ENCODE data around the gene LSAMP.

The LSAMP gene

GRCh38 chr3:116015931-116016330 is 429.4 kb downstream of the LSAMP start:
- TF ChIP-seq CTCF (IDR thresholded peaks at IDR 0.05; ENCODE audit: borderline replicate concordance, extremely low read depth, low read length, poor library complexity, severe bottlenecking), result no peak
- no peak for TF ChIP-seq EZH2 (IDR thresholded peaks at IDR 0.05; ENCODE audit: borderline replicate concordance, low read depth, low read length, severe bottlenecking)
- DNase-seq, result no peak
- Histone ChIP-seq H4K20me1 (ENCODE audit: insufficient read depth, low read length) (no peaks in the 10 kb centered on the region), H3K4me2 (ENCODE audit: insufficient read depth, low read length) (no peak overlapping the region), H3K4me1 (ENCODE audit: insufficient read depth, low read length) (no peaks in the 10 kb centered on the region), H3K27ac (ENCODE audit: low read length) (no peak overlapping the region), H3K36me3 (ENCODE audit: insufficient read depth, low read length) (no peaks in the 10 kb centered on the region), H3K79me2 (ENCODE audit: insufficient read depth, low read length) (no peaks in the 10 kb centered on the region), H2AFZ (ENCODE audit: low read depth, low read length) (no peak overlapping the region), H3K4me3 (ENCODE audit: low read depth in 1 of 2, low read length in 2 of 2) (no peak overlapping the region), H3K9me3 (ENCODE audit: insufficient read depth, low read length, severe bottlenecking) (no peaks in the 10 kb centered on the region), H3K9ac (ENCODE audit: low read depth, low read length) (no peak overlapping the region), H3K27me3 (ENCODE audit: insufficient read depth, low read length, poor library complexity) (no peaks in the 10 kb centered on the region)
- no peak for ATAC-seq (ENCODE audit: insufficient read depth, low read depth)

GRCh38 chr3:116007000-116007399 is 438.3 kb downstream of the LSAMP start:
- H3K9ac ChIP-seq (ENCODE audit: low read depth, low read length), result no peak overlapping the region
- no peaks in the 10 kb centered on the region for H4K20me1 ChIP-seq (ENCODE audit: insufficient read depth, low read length)
- ATAC-seq (ENCODE audit: insufficient read depth, low read depth) (no peak), DNase-seq (no peak)
- no peaks in the 10 kb centered on the region for H3K79me2 ChIP-seq (ENCODE audit: insufficient read depth, low read length)
- no peaks in the 10 kb centered on the region for H3K9me3 ChIP-seq (ENCODE audit: insufficient read depth, low read length, severe bottlenecking)
- H3K4me1 ChIP-seq (ENCODE audit: insufficient read depth, low read length), result no peaks in the 10 kb centered on the region
- no peaks in the 10 kb centered on the region for H3K27me3 ChIP-seq (ENCODE audit: insufficient read depth, low read length, poor library complexity)
- no peak overlapping the region for H3K4me2 ChIP-seq (ENCODE audit: insufficient read depth, low read length)
- H3K27ac ChIP-seq (ENCODE audit: low read length), result no peak overlapping the region
- no peaks in the 10 kb centered on the region for H3K36me3 ChIP-seq (ENCODE audit: insufficient read depth, low read length)
- TF ChIP-seq CTCF (IDR thresholded peaks at IDR 0.05; ENCODE audit: borderline replicate concordance, extremely low read depth, low read length, poor library complexity, severe bottlenecking) (no peak), EZH2 (IDR thresholded peaks at IDR 0.05; ENCODE audit: borderline replicate concordance, low read depth, low read length, severe bottlenecking) (no peak)
- no peak overlapping the region for H2AFZ ChIP-seq (ENCODE audit: low read depth, low read length)
- no peak overlapping the region for H3K4me3 ChIP-seq (ENCODE audit: low read depth in 1 of 2, low read length in 2 of 2)

GRCh38 chr3:116005404-116005803 is 439.9 kb downstream of the LSAMP start:
- no peaks in the 10 kb centered on the region for H3K79me2 ChIP-seq (ENCODE audit: insufficient read depth, low read length)
- no peak overlapping the region for H3K4me2 ChIP-seq (ENCODE audit: insufficient read depth, low read length)
- no peaks in the 10 kb centered on the region for H3K4me1 ChIP-seq (ENCODE audit: insufficient read depth, low read length)
- TF ChIP-seq EZH2 (IDR thresholded peaks at IDR 0.05; ENCODE audit: borderline replicate concordance, low read depth, low read length, severe bottlenecking) (no peak), CTCF (IDR thresholded peaks at IDR 0.05; ENCODE audit: borderline replicate concordance, extremely low read depth, low read length, poor library complexity, severe bottlenecking) (no peak)
- ATAC-seq (ENCODE audit: insufficient read depth, low read depth), result no peak
- no peak overlapping the region for H3K4me3 ChIP-seq (ENCODE audit: low read depth in 1 of 2, low read length in 2 of 2)
- H3K9me3 ChIP-seq (ENCODE audit: insufficient read depth, low read length, severe bottlenecking), result no peaks in the 10 kb centered on the region
- H2AFZ ChIP-seq (ENCODE audit: low read depth, low read length), result no peak overlapping the region
- H4K20me1 ChIP-seq (ENCODE audit: insufficient read depth, low read length), result no peaks in the 10 kb centered on the region
- H3K9ac ChIP-seq (ENCODE audit: low read depth, low read length), result no peak overlapping the region
- no peak for DNase-seq
- no peaks in the 10 kb centered on the region for H3K27me3 ChIP-seq (ENCODE audit: insufficient read depth, low read length, poor library complexity)
- H3K36me3 ChIP-seq (ENCODE audit: insufficient read depth, low read length), result no peaks in the 10 kb centered on the region
- no peak overlapping the region for H3K27ac ChIP-seq (ENCODE audit: low read length)

GRCh38 chr3:116002235-116002634 is 443.1 kb downstream of the LSAMP start:
- H3K27ac ChIP-seq (ENCODE audit: low read length), result no peak overlapping the region
- H3K4me1 ChIP-seq (ENCODE audit: insufficient read depth, low read length), result no peaks in the 10 kb centered on the region

More at GRCh38 chr3:116002235-116002634, 443.1 kb downstream of the LSAMP start:
- Histone ChIP-seq H3K36me3 (ENCODE audit: insufficient read depth, low read length) (no peaks in the 10 kb centered on the region), H3K9ac (ENCODE audit: low read depth, low read length) (no peak overlapping the region), H3K4me3 (ENCODE audit: low read depth in 1 of 2, low read length in 2 of 2) (no peak overlapping the region), H3K79me2 (ENCODE audit: insufficient read depth, low read length) (no peaks in the 10 kb centered on the region), H2AFZ (ENCODE audit: low read depth, low read length) (no peak overlapping the region), H3K27me3 (ENCODE audit: insufficient read depth, low read length, poor library complexity) (no peaks in the 10 kb centered on the region), H4K20me1 (ENCODE audit: insufficient read depth, low read length) (no peaks in the 10 kb centered on the region), H3K4me2 (ENCODE audit: insufficient read depth, low read length) (no peak overlapping the region), H3K9me3 (ENCODE audit: insufficient read depth, low read length, severe bottlenecking) (no peaks in the 10 kb centered on the region)
- no peak for ATAC-seq (ENCODE audit: insufficient read depth, low read depth)
- TF ChIP-seq CTCF (IDR thresholded peaks at IDR 0.05; ENCODE audit: borderline replicate concordance, extremely low read depth, low read length, poor library complexity, severe bottlenecking) (no peak), EZH2 (IDR thresholded peaks at IDR 0.05; ENCODE audit: borderline replicate concordance, low read depth, low read length, severe bottlenecking) (no peak)
- DNase-seq, result no peak

Data from DND-41 (cell line).